Duodenal mucosa (tissue), 2 donors: ENCODE results near the gene MTG1.
"Not testable (repeated sequence)": the region's sequence is repeated elsewhere in the genome, so short reads cannot be mapped to it uniquely, and the experiment has no call there.

Source experiments
- H3K27ac ChIP-seq: one replicate; pipeline ENCODE4 v1.7.0; 2013; ENCODE audit warnings: low read depth, low read length
- H3K27me3 ChIP-seq, 2 donors: one replicate each; pipeline ENCODE4 v1.7.0; 2013; ENCODE audit warnings: low read length in 2 of 2, control low read depth in 1 of 2; ENCODE audit not compliant: insufficient read depth in 2 of 2, control insufficient read depth in 1 of 2
- H3K36me3 ChIP-seq, 2 donors: one replicate each; pipeline ENCODE4 v1.7.0; 2013; ENCODE audit warnings: low read length in 2 of 2, control low read depth in 1 of 2; ENCODE audit not compliant: insufficient read depth in 2 of 2, control insufficient read depth in 1 of 2
- H3K4me1 ChIP-seq, 2 donors: one replicate each; pipeline ENCODE4 v1.7.0; 2013; ENCODE audit warnings: low read length in 2 of 2, control low read depth in 1 of 2; ENCODE audit not compliant: insufficient read depth in 2 of 2, control insufficient read depth in 1 of 2
- H3K4me3 ChIP-seq, 2 donors: one replicate each; pipeline ENCODE4 v1.7.0; 2013; ENCODE audit warnings: low read length in 2 of 2, low read depth in 1 of 2
- H3K9ac ChIP-seq, 2 donors: one replicate each; pipeline ENCODE4 v1.7.0; 2013; ENCODE audit warnings: low read length in 2 of 2, low read depth in 1 of 2
- H3K9me3 ChIP-seq, 2 donors: one replicate each; pipeline ENCODE4 v1.7.0; 2013; ENCODE audit warnings: low read length in 2 of 2, control low read depth in 1 of 2; ENCODE audit not compliant: control insufficient read depth in 1 of 2

Gene MTG1

GRCh38 chr10:133441356-133441755, 47.4 kb downstream of the MTG1 start:
- not testable (repeated sequence) for H3K27me3 ChIP-seq, H3K4me3 ChIP-seq, H3K4me1 ChIP-seq, H3K27ac ChIP-seq, H3K36me3 ChIP-seq, H3K9ac ChIP-seq, H3K9me3 ChIP-seq

DNA sequence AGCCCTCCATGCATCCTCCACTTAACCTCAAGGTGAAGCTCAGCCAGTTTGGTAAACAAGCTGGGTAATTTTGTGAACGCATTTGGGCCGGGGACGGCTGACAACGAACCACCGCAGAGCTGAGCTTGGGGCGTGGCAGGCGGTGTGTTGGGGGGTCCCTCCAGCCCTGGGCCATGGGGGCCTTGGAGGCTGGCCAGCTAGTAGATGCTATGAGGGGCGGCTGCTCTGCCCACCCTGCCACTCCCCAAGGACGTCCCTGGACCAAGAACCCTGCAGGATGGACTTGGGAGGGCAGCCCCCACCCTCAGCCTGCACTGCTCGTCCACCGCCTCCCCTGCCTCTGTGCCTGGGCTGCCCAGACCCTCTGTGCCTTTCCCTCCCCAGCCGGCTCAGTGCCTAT, 47.8 kb downstream of the MTG1 start:
- Histone ChIP-seq H3K27ac (no peak overlapping the region), H3K9me3 (peaks cover 2 to 5% of the 10 kb centered on the region in 2 donors), H3K4me1 (peaks cover 0 to 5% of the 10 kb centered on the region in 2 donors), H3K4me3 (no peak overlapping the region), H3K36me3 (no peaks in the 10 kb centered on the region), H3K27me3 (no peaks in the 10 kb centered on the region), H3K9ac (no peak overlapping the region)

DNA sequence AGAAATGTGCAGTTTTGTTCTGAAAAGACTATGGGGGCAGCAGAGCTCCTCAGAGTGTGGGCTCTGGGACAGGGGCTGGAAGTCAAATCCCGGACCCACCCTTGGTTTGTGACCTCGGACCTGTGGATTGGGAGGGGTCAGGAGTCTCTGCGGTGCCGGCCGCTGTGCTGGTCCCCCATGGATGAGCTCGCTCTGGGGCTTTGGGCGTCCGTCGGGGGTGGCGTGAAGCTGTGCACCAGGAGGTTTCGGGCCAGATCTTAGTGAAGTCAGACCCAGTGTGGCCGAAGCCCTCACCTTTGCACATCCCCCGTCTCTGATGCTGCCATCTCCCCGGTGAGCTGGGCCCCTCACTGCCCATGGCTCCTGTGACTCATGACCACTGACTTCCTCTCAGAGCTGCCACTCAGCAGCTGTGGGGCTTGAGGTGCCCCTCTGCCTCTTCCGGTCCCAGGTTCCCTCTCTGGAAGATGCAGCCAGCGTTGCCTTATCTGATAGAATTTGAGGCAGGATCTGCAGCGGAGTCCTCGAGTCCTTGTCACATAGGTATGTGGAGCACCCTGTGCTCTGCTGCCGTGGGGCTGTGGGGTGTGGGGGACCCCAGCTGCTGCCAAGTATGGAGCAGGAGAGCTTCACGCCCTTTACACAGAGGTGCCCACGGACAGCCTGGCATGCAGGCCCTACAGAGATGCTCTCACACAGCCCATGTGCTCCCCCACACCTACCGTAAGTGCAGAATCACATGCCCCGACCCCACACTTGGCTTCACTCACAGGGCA, 48.4 kb downstream of the MTG1 start:
- Histone ChIP-seq H3K9ac (no peak overlapping the region), H3K27me3 (no peaks in the 10 kb centered on the region), H3K4me3 (no peak overlapping the region), H3K27ac (no peak overlapping the region), H3K36me3 (no peaks in the 10 kb centered on the region), H3K4me1 (peaks cover 0 to 5% of the 10 kb centered on the region in 2 donors), H3K9me3 (peaks cover 7 to 8% of the 10 kb centered on the region in 2 donors)

GRCh38 chr10:133442967-133443924, 49.3 kb downstream of the MTG1 start:
- H3K9me3 ChIP-seq: peaks cover 13 to 16% of the 10 kb centered on the region in 2 donors
- no peak overlapping the region for H3K27ac ChIP-seq
- H3K9ac ChIP-seq: no peak overlapping the region
- H3K36me3 ChIP-seq: no peaks in the 10 kb centered on the region
- no peaks in the 10 kb centered on the region for H3K27me3 ChIP-seq
- H3K4me3 ChIP-seq: no peak overlapping the region
- H3K4me1 ChIP-seq: peaks cover 0 to 5% of the 10 kb centered on the region in 2 donors

DNA sequence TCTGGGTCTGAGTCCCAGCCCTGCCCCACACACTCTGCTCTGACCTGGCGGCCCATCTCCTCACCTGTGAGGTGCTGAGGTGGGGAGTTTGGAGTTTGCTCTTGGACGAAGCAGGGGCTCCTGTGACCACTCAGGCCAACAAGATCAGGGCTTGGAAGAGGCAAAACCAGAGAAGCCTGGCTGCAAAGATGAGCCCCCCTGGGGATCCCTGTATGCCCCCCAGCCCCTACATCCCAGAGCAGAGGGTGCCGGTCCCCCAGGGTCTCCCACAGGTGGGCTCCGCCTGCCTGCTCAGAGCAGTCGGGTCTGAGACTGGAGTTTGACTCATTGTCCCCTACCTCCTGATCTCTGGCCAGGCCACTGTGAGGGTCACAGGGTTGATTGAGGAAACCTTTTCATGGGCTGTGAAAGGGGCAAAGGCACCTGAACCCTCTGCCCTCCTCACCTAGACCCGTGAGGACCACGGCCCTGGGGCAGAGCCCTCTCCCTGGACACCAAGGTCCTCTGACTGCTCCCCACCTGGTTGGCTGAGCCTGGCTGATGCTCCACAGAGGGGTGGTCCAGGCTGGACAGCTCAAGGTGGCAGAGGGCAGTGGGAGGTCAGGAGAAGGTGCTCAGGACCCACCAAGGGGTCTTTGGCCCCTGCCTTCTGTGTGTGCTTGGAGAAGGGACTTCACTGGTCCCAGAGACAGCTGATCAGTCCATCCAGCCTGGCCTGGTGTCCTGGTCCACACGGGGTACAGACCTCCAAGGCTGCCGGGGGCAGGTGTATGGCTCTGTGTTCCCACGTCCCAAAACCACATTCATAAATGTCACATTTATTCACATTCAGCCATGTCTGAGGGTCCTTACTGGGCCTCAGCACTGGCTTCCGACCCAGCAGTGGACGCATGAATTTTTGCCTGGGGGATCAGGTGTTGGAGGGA, 50.6 kb downstream of the MTG1 start:
- Histone ChIP-seq H3K9me3 (peaks cover 14 to 26% of the 10 kb centered on the region in 2 donors), H3K36me3 (no peaks in the 10 kb centered on the region), H3K27me3 (no peaks in the 10 kb centered on the region), H3K27ac (no peak overlapping the region), H3K9ac (no peak overlapping the region), H3K4me3 (no peak overlapping the region), H3K4me1 (no peaks in the 10 kb centered on the region)

DNA sequence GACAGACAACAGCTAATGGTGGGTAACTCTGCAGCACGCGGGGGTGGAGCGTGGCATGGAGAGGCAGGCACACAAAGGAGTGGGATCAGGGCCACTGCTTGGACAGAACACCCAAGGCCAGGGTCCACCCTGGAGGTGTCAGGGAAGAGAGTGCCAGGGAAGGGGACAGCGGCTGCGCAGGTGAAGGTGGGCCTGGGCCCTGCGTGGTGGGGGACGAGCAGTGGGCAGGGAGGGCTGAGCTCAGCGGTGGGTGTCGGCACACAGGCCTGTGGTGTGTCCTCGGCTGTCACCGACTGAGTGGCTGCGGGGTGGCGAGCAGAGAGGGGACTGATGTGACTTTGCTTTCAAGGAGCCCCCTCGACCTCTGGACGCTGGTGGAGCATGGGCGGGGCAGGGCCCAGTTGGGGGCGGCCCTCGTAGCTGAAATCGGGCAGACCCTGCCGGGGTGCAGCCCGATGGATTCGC, 51.3 kb downstream of the MTG1 start:
- Histone ChIP-seq H3K9ac (no peak overlapping the region), H3K9me3 (peaks cover 14 to 26% of the 10 kb centered on the region in 2 donors), H3K27ac (no peak overlapping the region), H3K27me3 (no peaks in the 10 kb centered on the region), H3K4me1 (no peaks in the 10 kb centered on the region), H3K4me3 (no peak overlapping the region), H3K36me3 (no peaks in the 10 kb centered on the region)

DNA sequence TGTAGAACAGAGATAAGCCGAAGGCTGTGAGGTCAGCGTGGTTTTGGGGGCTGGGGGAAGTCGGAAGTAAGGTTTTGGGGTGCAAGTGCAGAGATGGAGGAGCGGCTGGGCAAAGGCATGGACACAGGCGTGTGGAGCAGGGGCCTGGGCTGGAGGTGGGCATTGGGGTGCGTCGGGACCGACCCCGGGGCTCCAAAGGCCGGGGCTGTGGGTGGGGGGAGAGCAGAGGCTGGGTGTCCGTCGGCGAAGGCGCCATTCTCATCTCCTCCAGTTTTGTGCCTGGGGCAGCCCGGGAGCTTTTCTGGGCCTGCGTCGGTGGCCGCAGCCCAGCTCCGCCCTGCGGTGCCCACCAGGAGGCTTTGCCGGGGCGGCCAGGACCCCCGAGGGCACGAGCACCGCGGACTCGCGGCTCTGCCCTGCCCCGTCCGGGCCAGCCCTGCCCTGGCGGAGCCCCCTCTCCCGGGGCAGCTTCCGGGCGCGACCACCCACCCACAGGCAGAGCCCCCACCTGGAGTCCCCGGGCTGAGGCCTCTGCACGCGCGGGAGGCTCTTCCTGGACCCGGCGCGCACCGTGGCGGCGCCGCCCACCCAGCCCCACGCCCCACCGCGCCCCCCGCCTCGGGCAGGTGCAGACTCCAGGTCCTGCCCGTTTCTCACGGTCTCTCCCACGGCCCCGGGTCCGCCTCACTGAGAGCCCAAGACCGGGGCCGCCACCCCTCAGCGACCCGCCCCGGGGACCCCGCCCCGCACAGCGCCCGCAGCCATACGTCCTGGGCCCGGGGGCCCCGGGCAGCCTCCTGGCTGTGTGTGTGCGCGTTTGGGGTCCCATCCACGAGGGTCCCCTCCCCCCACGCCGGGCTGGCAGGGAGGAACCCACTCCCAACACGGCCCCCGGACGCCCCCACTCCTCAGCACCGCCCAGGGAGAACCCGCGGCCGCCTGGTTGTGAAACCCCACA, 52.1 kb downstream of the MTG1 start:
- H3K4me3 ChIP-seq: no peak overlapping the region
- H3K27me3 ChIP-seq: no peaks in the 10 kb centered on the region
- no peaks in the 10 kb centered on the region for H3K4me1 ChIP-seq
- H3K36me3 ChIP-seq: no peaks in the 10 kb centered on the region
- no peak overlapping the region for H3K9ac ChIP-seq
- H3K9me3 ChIP-seq: peaks cover 14 to 26% of the 10 kb centered on the region in 2 donors
- H3K27ac ChIP-seq: no peak overlapping the region

DNA sequence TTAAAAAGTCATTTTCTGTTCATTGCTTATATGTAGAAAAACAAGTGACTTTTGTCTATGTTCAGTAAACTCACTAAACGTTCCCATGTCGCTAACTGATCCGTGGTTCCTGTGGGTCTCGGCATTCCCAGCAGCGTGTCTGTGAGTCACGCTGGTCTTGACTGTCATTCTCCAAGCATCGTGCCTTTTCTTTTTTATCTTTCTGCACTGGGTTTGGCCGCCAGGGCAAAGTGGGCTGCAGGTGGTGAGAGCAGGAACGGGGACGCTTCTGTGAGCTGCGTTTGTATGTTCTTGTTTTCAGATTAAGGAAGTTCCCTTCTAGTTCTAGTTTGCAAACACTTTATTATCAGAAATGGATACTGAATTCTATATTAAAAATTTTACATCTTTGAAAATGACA, 53.0 kb downstream of the MTG1 start:
- Histone ChIP-seq H3K9ac (no peak overlapping the region), H3K4me1 (no peaks in the 10 kb centered on the region), H3K27ac (no peak overlapping the region), H3K36me3 (no peaks in the 10 kb centered on the region), H3K9me3 (peaks cover 14 to 26% of the 10 kb centered on the region in 2 donors), H3K4me3 (no peak overlapping the region), H3K27me3 (no peaks in the 10 kb centered on the region)

GRCh38 chr10:133448120-133448519, 54.2 kb downstream of the MTG1 start:
- H3K4me3 ChIP-seq: no peak overlapping the region
- H3K36me3 ChIP-seq: no peaks in the 10 kb centered on the region
- H3K27me3 ChIP-seq: no peaks in the 10 kb centered on the region
- no peak overlapping the region for H3K9ac ChIP-seq
- H3K27ac ChIP-seq: no peak overlapping the region
- H3K4me1 ChIP-seq: no peaks in the 10 kb centered on the region
- peaks cover 14 to 26% of the 10 kb centered on the region in 2 donors for H3K9me3 ChIP-seq
